GM12878 (cell line): ENCODE measurements around the gene LEKR1.
A peak's percentile ranks its signal among the peaks of the same experiment; 100 is the strongest.

Source experiments
- CEBPB ChIP-seq, 2 experiments: fragments of 150-350 bp in 1 of 2; IDR thresholded peaks; 2 replicates each; pipeline ENCODE4 v1.6.1; 2012 to 2014; ENCODE audit warnings: low read depth in 2 of 2, low read length in 2 of 2, borderline replicate concordance in 1 of 2, inconsistent platforms in 1 of 2
- CHD2 ChIP-seq: IDR thresholded peaks from 2 replicates; pipeline ENCODE4 v1.6.1; 2011; ENCODE audit warnings: low read depth, low read length, improper control_type of control experiment, borderline replicate concordance
- EED ChIP-seq: sonication (generic); IDR thresholded peaks from 2 replicates; pipeline ENCODE4 v1.6.1; 2016; ENCODE audit warnings: antibody characterized with exemption, low read depth
- EP300 ChIP-seq, 2 experiments: fragments of 150-350 bp in 1 of 2; IDR thresholded peaks; 2 replicates each; pipeline ENCODE4 v1.6.1; 2011 to 2012; ENCODE audit warnings: low read depth in 2 of 2, low read length in 2 of 2, borderline replicate concordance in 1 of 2, improper control_type of control experiment in 1 of 2, inconsistent platforms in 1 of 2; ENCODE audit not compliant: control insufficient read depth in 1 of 2
- ESRRA ChIP-seq: IDR thresholded peaks from 2 replicates; pipeline ENCODE4 v1.6.1; 2012; ENCODE audit warnings: mild to moderate bottlenecking, low read length, improper control_type of control experiment
- NBN ChIP-seq: fragments of 450-650 bp; IDR thresholded peaks from 2 replicates; pipeline ENCODE4 v1.6.1; 2016
- POLR2A ChIP-seq: IDR thresholded peaks from 2 replicates; pipeline ENCODE4 v1.6.1; 2011; ENCODE audit warnings: low read depth, mild to moderate bottlenecking, low read length
- SUZ12 ChIP-seq: fragments of 200-600 bp; sonication (generic); IDR thresholded peaks from one replicate; pipeline ENCODE4 v1.6.1; 2018; ENCODE audit warnings: antibody characterized with exemption, mild to moderate bottlenecking; ENCODE audit not compliant: unreplicated experiment
- TAF1 ChIP-seq: IDR thresholded peaks from 2 replicates; pipeline ENCODE4 v1.6.1; 2011; ENCODE audit warnings: mild to moderate bottlenecking, low read depth, low read length, borderline replicate concordance
- USF2 ChIP-seq: IDR thresholded peaks from 2 replicates; pipeline ENCODE4 v1.6.1; 2011; ENCODE audit warnings: low read depth, low read length, improper control_type of control experiment, borderline replicate concordance
- ZNF24 ChIP-seq: fragments of 450-650 bp; IDR thresholded peaks from 2 replicates; pipeline ENCODE4 v1.6.1; 2017; ENCODE audit warnings: antibody characterized with exemption, mild to moderate bottlenecking
- ZNF274 ChIP-seq: IDR thresholded peaks from one replicate; pipeline ENCODE4 v1.8.0; 2011; ENCODE audit not compliant: insufficient read length, insufficient read depth
- TF ChIP-seq, protein P1 (sequence below): IDR thresholded peaks from 2 replicates; pipeline ENCODE4 v1.6.1; 2012; ENCODE audit warnings: low read depth, low read length, improper control_type of control experiment
- TF ChIP-seq, protein P2 (sequence below), 3 experiments: IDR thresholded peaks in 2 of 3; conservative IDR thresholded peaks in 1 of 3; 2 replicates each; pipeline ENCODE4 v1.5.1; 2011; ENCODE audit warnings: low read depth in 3 of 3, low read length in 3 of 3, mild to moderate bottlenecking in 3 of 3, control low read depth in 2 of 3, moderate library complexity in 2 of 3, inconsistent platforms in 1 of 3, mixed read lengths in 1 of 3; ENCODE audit not compliant: control insufficient read depth in 2 of 3, insufficient read depth in 1 of 3; ENCODE audit errors: extremely low read depth in 1 of 3

- no peak for TF ChIP-seq ZNF274
- TF ChIP-seq TAF1, result no peak
- TF ChIP-seq, protein P1, sequence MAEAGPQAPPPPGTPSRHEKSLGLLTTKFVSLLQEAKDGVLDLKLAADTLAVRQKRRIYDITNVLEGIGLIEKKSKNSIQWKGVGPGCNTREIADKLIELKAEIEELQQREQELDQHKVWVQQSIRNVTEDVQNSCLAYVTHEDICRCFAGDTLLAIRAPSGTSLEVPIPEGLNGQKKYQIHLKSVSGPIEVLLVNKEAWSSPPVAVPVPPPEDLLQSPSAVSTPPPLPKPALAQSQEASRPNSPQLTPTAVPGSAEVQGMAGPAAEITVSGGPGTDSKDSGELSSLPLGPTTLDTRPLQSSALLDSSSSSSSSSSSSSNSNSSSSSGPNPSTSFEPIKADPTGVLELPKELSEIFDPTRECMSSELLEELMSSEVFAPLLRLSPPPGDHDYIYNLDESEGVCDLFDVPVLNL, result no peak
- 0 out of 2 replicates have a peak, but pooled peaks have one; percentile 20 for TF ChIP-seq ZNF24
- TF ChIP-seq SUZ12, result no peak
- TF ChIP-seq ESRRA, result no peak
- TF ChIP-seq, protein P2, sequence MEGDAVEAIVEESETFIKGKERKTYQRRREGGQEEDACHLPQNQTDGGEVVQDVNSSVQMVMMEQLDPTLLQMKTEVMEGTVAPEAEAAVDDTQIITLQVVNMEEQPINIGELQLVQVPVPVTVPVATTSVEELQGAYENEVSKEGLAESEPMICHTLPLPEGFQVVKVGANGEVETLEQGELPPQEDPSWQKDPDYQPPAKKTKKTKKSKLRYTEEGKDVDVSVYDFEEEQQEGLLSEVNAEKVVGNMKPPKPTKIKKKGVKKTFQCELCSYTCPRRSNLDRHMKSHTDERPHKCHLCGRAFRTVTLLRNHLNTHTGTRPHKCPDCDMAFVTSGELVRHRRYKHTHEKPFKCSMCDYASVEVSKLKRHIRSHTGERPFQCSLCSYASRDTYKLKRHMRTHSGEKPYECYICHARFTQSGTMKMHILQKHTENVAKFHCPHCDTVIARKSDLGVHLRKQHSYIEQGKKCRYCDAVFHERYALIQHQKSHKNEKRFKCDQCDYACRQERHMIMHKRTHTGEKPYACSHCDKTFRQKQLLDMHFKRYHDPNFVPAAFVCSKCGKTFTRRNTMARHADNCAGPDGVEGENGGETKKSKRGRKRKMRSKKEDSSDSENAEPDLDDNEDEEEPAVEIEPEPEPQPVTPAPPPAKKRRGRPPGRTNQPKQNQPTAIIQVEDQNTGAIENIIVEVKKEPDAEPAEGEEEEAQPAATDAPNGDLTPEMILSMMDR (IDR thresholded peaks at IDR 0.05 in 2 of 3, conservative IDR thresholded peaks at IDR 0.05 in 1 of 3; ENCODE audit: control insufficient read depth in 2 of 3, extremely low read depth in 1 of 3, insufficient read depth in 1 of 3, low read depth in 3 of 3, low read length in 3 of 3), result no peak
- TF ChIP-seq EED, result peak; percentile 77
- TF ChIP-seq NBN, result 0 out of 2 replicates have a peak, but pooled peaks have one; percentile 34
- no peak for TF ChIP-seq POLR2A
- peak; percentile 51; the same call in 1 of the 2 replicates for TF ChIP-seq CHD2
- TF ChIP-seq EP300 (IDR thresholded peaks at IDR 0.05; ENCODE audit: borderline replicate concordance in 1 of 2, control insufficient read depth in 1 of 2, low read depth in 2 of 2, low read length in 2 of 2), result peak; percentile 46 to 59; a peak in 2 of 4 replicates
- TF ChIP-seq USF2, result peak; percentile 34
- no peak for TF ChIP-seq CEBPB (IDR thresholded peaks at IDR 0.05; ENCODE audit: borderline replicate concordance in 1 of 2, low read depth in 2 of 2, low read length in 2 of 2)
Observed at GRCh38 chr3:157064402-157064801, 238.2 kb downstream of the LEKR1 start.
